Measurements from ENCODE around the gene KIAA1671.

The KIAA1671 gene

GRCh38 chr22:25144522-25144921 lies 192.0 kb downstream of the KIAA1671 start:
- TF ChIP-seq SIN3A (IDR thresholded peaks at IDR 0.05; ENCODE audit: borderline replicate concordance, insufficient read depth, low read length): no peak
- TF ChIP-seq POLR2AphosphoS5 (IDR thresholded peaks at IDR 0.05; ENCODE audit: low read depth, low read length): no peak
- no peak for TF ChIP-seq TAF1 (IDR thresholded peaks at IDR 0.05; ENCODE audit: borderline replicate concordance, insufficient read depth, low read length)
- no peak for TF ChIP-seq FOXP2 (optimal IDR thresholded peaks at IDR 0.05; ENCODE audit: borderline replicate concordance, extremely low read depth, extremely low read length, insufficient read depth)
- no peak for TF ChIP-seq REST (IDR thresholded peaks at IDR 0.05; ENCODE audit: insufficient read depth in 1 of 2, low read depth in 2 of 2, low read length in 2 of 2)

- no peak for TF ChIP-seq POLR2AphosphoS5 (IDR thresholded peaks at IDR 0.05; ENCODE audit: low read depth, low read length)
- TF ChIP-seq REST (IDR thresholded peaks at IDR 0.05; ENCODE audit: insufficient read depth in 1 of 2, low read depth in 2 of 2, low read length in 2 of 2): no peak
- no peak for TF ChIP-seq SIN3A (IDR thresholded peaks at IDR 0.05; ENCODE audit: borderline replicate concordance, insufficient read depth, low read length)
- no peak for TF ChIP-seq TAF1 (IDR thresholded peaks at IDR 0.05; ENCODE audit: borderline replicate concordance, insufficient read depth, low read length)
- no peak for TF ChIP-seq FOXP2 (optimal IDR thresholded peaks at IDR 0.05; ENCODE audit: borderline replicate concordance, extremely low read depth, extremely low read length, insufficient read depth)
These were observed 193.8 kb downstream of the KIAA1671 start for GRCh38 chr22:25146307-25146706.

- TF ChIP-seq REST (IDR thresholded peaks at IDR 0.05; ENCODE audit: insufficient read depth in 1 of 2, low read depth in 2 of 2, low read length in 2 of 2): no peak
- no peak for TF ChIP-seq SIN3A (IDR thresholded peaks at IDR 0.05; ENCODE audit: borderline replicate concordance, insufficient read depth, low read length)
- no peak for TF ChIP-seq FOXP2 (optimal IDR thresholded peaks at IDR 0.05; ENCODE audit: borderline replicate concordance, extremely low read depth, extremely low read length, insufficient read depth)
- no peak for TF ChIP-seq TAF1 (IDR thresholded peaks at IDR 0.05; ENCODE audit: borderline replicate concordance, insufficient read depth, low read length)
- TF ChIP-seq POLR2AphosphoS5 (IDR thresholded peaks at IDR 0.05; ENCODE audit: low read depth, low read length): no peak
These were observed 194.6 kb downstream of the KIAA1671 start for GRCh38 chr22:25146906-25147641.

- TF ChIP-seq TAF1 (IDR thresholded peaks at IDR 0.05; ENCODE audit: borderline replicate concordance, insufficient read depth, low read length) (no peak), SIN3A (IDR thresholded peaks at IDR 0.05; ENCODE audit: borderline replicate concordance, insufficient read depth, low read length) (no peak), FOXP2 (optimal IDR thresholded peaks at IDR 0.05; ENCODE audit: borderline replicate concordance, extremely low read depth, extremely low read length, insufficient read depth) (no peak), REST (IDR thresholded peaks at IDR 0.05; ENCODE audit: insufficient read depth in 1 of 2, low read depth in 2 of 2, low read length in 2 of 2) (no peak), POLR2AphosphoS5 (IDR thresholded peaks at IDR 0.05; ENCODE audit: low read depth, low read length) (no peak)
These were observed 195.1 kb downstream of the KIAA1671 start for GRCh38 chr22:25147642-25147928.

Measured in PFSK-1 (cell line).